Panc1 (cell line): ENCODE results near the gene MYADM. TPM values are rescaled to one million over a fixed set of nuclear protein-coding genes. Genes with fewer than 3 reads are reported as not detected.
A peak's percentile ranks its signal among the peaks of the same experiment; 100 is the strongest.

ENCODE experiments used
- ATAC-seq: fragments of 200-7000 bp; cut with Tn5 transposase; 2 replicates; pipeline ENCODE4 v1.9.1; 2020; ENCODE audit warnings: mild to moderate bottlenecking, moderate library complexity
- BruUV-seq: library from RNA; stranded (reverse); fragments of 400-500 nt; replicated peaks from 2 replicates; lab custom pipeline; 2021; lab: Mats Ljungman, UMichigan
- CTCF ChIA-PET: fragments of 300-600 bp; sonication (Branson Sonifier 250); formaldehyde crosslinking; loops from one replicate; lab custom pipeline; 2022; ENCODE audit warnings: antibody characterized with exemption; lab: Charles Lee
- POLR2A ChIA-PET: fragments of 300-600 bp; sonication (Branson Sonifier 250); formaldehyde crosslinking; loops from one replicate; lab custom pipeline; 2022; ENCODE audit warnings: antibody characterized with exemption; lab: Charles Lee
- DNase-seq: peaks from one replicate; pipeline ENCODE4 v3.0.0-alpha.2; 2010; ENCODE audit warnings: low read depth, low spot score
- H3K27ac ChIP-seq: 2 replicates; pipeline ENCODE4 v1.5.1; 2011; ENCODE audit warnings: mild to moderate bottlenecking, low read length, inconsistent platforms
- H3K27me3 ChIP-seq: fragments of 200-500 bp; sonication (Bioruptor generic); 2 replicates; pipeline ENCODE4 v1.6.0; 2014; ENCODE audit warnings: low read length, inconsistent platforms; ENCODE audit not compliant: control insufficient read depth, insufficient read depth
- H3K36me3 ChIP-seq: fragments of 200-500 bp; sonication (Bioruptor generic); 2 replicates; pipeline ENCODE4 v1.5.1; 2014; ENCODE audit warnings: inconsistent platforms, mild to moderate bottlenecking, low read length, moderate library complexity; ENCODE audit not compliant: control insufficient read depth, insufficient read depth
- H3K4me1 ChIP-seq: 2 replicates; pipeline ENCODE4 v1.5.1; 2011; ENCODE audit warnings: inconsistent platforms, mild to moderate bottlenecking, low read length, moderate library complexity; ENCODE audit not compliant: control insufficient read depth, insufficient read depth
- H3K4me3 ChIP-seq, 2 experiments: 2 replicates each; pipeline ENCODE4 v1.5.1; 2011 to 2012; ENCODE audit warnings: low read depth in 2 of 2, low read length in 2 of 2, mild to moderate bottlenecking in 2 of 2, inconsistent platforms in 1 of 2, moderate library complexity in 1 of 2
- H3K9me3 ChIP-seq: fragments of 200-500 bp; sonication (Bioruptor generic); 2 replicates; pipeline ENCODE4 v1.5.1; 2014; ENCODE audit warnings: low read depth, mild to moderate bottlenecking, inconsistent platforms, low read length, moderate library complexity; ENCODE audit not compliant: control insufficient read depth, insufficient read depth
- CTCF ChIP-seq: fragments of 450-650 bp; IDR thresholded peaks from 2 replicates; pipeline ENCODE4 v1.5.1; 2017; ENCODE audit warnings: mild to moderate bottlenecking
- POLR2AphosphoS5 ChIP-seq: IDR thresholded peaks from 2 replicates; pipeline ENCODE4 v1.6.1; 2012; ENCODE audit warnings: mild to moderate bottlenecking, low read depth, low read length, moderate library complexity
- REST ChIP-seq, 2 experiments: IDR thresholded peaks; 2 replicates each; pipeline ENCODE4 v1.6.1; 2011 to 2012; ENCODE audit warnings: low read depth in 2 of 2, control low read depth in 1 of 2, low read length in 1 of 2, mild to moderate bottlenecking in 1 of 2, moderate library complexity in 1 of 2; ENCODE audit not compliant: insufficient read depth in 1 of 2
- SIN3A ChIP-seq: IDR thresholded peaks from 2 replicates; pipeline ENCODE4 v1.6.1; 2012; ENCODE audit warnings: low read depth, mild to moderate bottlenecking, low read length, moderate library complexity, borderline replicate concordance; ENCODE audit not compliant: insufficient read depth
- TCF7L2 ChIP-seq: IDR thresholded peaks from 2 replicates; pipeline ENCODE4 v1.6.1; 2011; ENCODE audit warnings: mild to moderate bottlenecking, low read depth, low read length, inconsistent platforms
- in situ Hi-C: cut with HindIII; loops from 2 replicates; pipeline ENCODE4 v1.10.0; 2016; ENCODE audit warnings: low sequenced_read_pairs, low pct_unique_long_range_greater_than_20kb
- intact Hi-C: fragments of 100-400 bp; cut with micrococcal nuclease; formaldehyde crosslinking; loops from one replicate; pipeline ENCODE4 v1.10.0; 2022; ENCODE audit not compliant: unreplicated experiment
- total RNA-seq: library from RNA; stranded (reverse); gene quantifications from one replicate; pipeline ENCODE4 v1.2.1, GENCODE V29; 2021; ENCODE audit not compliant: unreplicated experiment

Gene MYADM
- total RNA-seq, 1 experiment from 2014 or later, result 469 TPM

GRCh38 chr19:53865918-53866864, 1.5 kb upstream of the MYADM start:
- POLR2A ChIA-PET, result interaction anchor here (0.5 to 1.1 kb wide), 6 partner anchors 10 to 243 kb away, joined by 3 to 8 read pairs (median 4); no protein-coding TSS in a partner anchor
- intact Hi-C loops (no loop called here), in situ Hi-C loops (no loop called here)
- CTCF ChIA-PET, result interaction anchor here (0.9 kb wide), 1 partner anchor 164 kb away, joined by 9 read pairs; no protein-coding TSS in a partner anchor
- BruUV-seq, result no TSS peak
- Histone ChIP-seq H3K4me1 (peaks cover 33% of the 10 kb centered on the region), H3K9me3 (no peaks in the 10 kb centered on the region), H3K27me3 (no peaks in the 10 kb centered on the region), H3K27ac (peak overlapping the region; percentile 93), H3K4me3 (peak overlapping the region; percentile 80 to 95), H3K36me3 (no peaks in the 10 kb centered on the region; the same call in 1 of the 2 replicates)
- no peak for DNase-seq
- peak; percentile 61 for TF ChIP-seq POLR2AphosphoS5
- no peak for TF ChIP-seq SIN3A
- peak; percentile 64 for ATAC-seq

GRCh38 chr19:53866865-53867224, 838 bp upstream of the MYADM start:
- BruUV-seq, result no TSS peak
- no peaks in the 10 kb centered on the region; the same call in 1 of the 2 replicates for H3K36me3 ChIP-seq
- DNase-seq (no peak), ATAC-seq (no peak)
- in situ Hi-C loops (no loop called here), intact Hi-C loops (no loop called here)
- H3K9me3 ChIP-seq, result no peaks in the 10 kb centered on the region
- H3K27ac ChIP-seq, result peak overlapping the region; percentile 93
- CTCF ChIA-PET, result interaction anchor here (0.8 kb wide), 1 partner anchor 163 kb away, joined by 3 read pairs; no protein-coding TSS in a partner anchor
- H3K27me3 ChIP-seq, result no peaks in the 10 kb centered on the region
- peak overlapping the region; percentile 80 to 95 for H3K4me3 ChIP-seq
- H3K4me1 ChIP-seq, result peaks cover 39% of the 10 kb centered on the region
- POLR2A ChIA-PET, result interaction anchor here (0.5 to 2.5 kb wide), 7 partner anchors 10 to 306 kb away, joined by 3 to 16 read pairs (median 4); partner anchors contain the start of gene TMC4
- no peak for TF ChIP-seq TCF7L2
- TF ChIP-seq CTCF, result no peak
- no peak for TF ChIP-seq REST (IDR thresholded peaks at IDR 0.05; ENCODE audit: insufficient read depth in 1 of 2, low read depth in 2 of 2, low read length in 1 of 2)
- TF ChIP-seq SIN3A, result no peak
- TF ChIP-seq POLR2AphosphoS5, result no peak
